Activated CD4-positive, alpha-beta memory T cell treated with anti-CD3 and anti-CD28 coated beads, Interleukin-2, amount 10 ng/mL, durations not matched to agents 7 days and 5 days (primary cell): ENCODE results near the gene KDM5D. TPM values are rescaled to one million over a fixed set of nuclear protein-coding genes. Genes with fewer than 3 reads are reported as not detected.

Experiments
- CTCF ChIA-PET: fragments of 350-600 bp; sonication (Branson Sonifier 250); formaldehyde crosslinking; loops from one replicate; lab custom pipeline; 2021; ENCODE audit warnings: antibody characterized with exemption, inconsistent platforms; lab: Charles Lee
- POLR2A ChIA-PET: fragments of 350-600 bp; sonication (Branson Sonifier 250); formaldehyde crosslinking; loops from one replicate; lab custom pipeline; 2021; ENCODE audit warnings: antibody characterized with exemption; lab: Charles Lee
- DNase-seq: peaks from one replicate; pipeline ENCODE4 v3.0.0-alpha.2; 2020
- H3K27ac Mint-ChIP-seq: one replicate; pipeline ENCODE4 v1.8.0; 2021; ENCODE audit warnings: mild to moderate bottlenecking, mixed read lengths
- H3K27me3 Mint-ChIP-seq: one replicate; pipeline ENCODE4 v1.8.0; 2021; ENCODE audit warnings: mixed read lengths
- H3K36me3 Mint-ChIP-seq: one replicate; pipeline ENCODE4 v1.8.0; 2021; ENCODE audit warnings: low read depth, mixed read lengths
- H3K4me1 Mint-ChIP-seq: one replicate; pipeline ENCODE4 v1.8.0; 2021; ENCODE audit warnings: mixed read lengths
- H3K4me3 Mint-ChIP-seq: one replicate; pipeline ENCODE4 v1.8.0; 2021; ENCODE audit warnings: mild to moderate bottlenecking, mixed read lengths
- H3K9me3 Mint-ChIP-seq: one replicate; pipeline ENCODE4 v1.8.0; 2021; ENCODE audit warnings: mixed read lengths
- total RNA-seq, 2 experiments: library from RNA; stranded (reverse); gene quantifications; one replicate each; pipeline ENCODE4 v1.2.3, GENCODE V29; 2021

KDM5D gene
- 10 to 100 TPM; 62.8 to 65.3 TPM for total RNA-seq

- CTCF ChIA-PET: no interaction called here
- POLR2A ChIA-PET: interaction anchor here (0.7 to 2.3 kb wide), 10 partner anchors 10 to 837 kb away, joined by 3 to 19 read pairs (median 5); partner anchors contain the start of gene EIF1AY
Observed at GRCh38 chrY:19744381-19745378, at the start of gene KDM5D. TSS of gene KDM5D (minus strand) at chrY:19744726. CDS start at chrY:19744534, 192 bp downstream.

GRCh38 chrY:19768375-19768774 lies 23.8 kb upstream of the KDM5D start:
- Mint-ChIP-seq H3K36me3 (no peaks in the 10 kb centered on the region), H3K9me3 (no peaks in the 10 kb centered on the region), H3K4me3 (no peak overlapping the region), H3K4me1 (no peaks in the 10 kb centered on the region), H3K27me3 (no peaks in the 10 kb centered on the region), H3K27ac (no peak overlapping the region)
- DNase-seq: no peak
- ChIA-PET POLR2A (no interaction called here), CTCF (no interaction called here)

More at GRCh38 chrY:19744381-19745378, at the start of gene KDM5D:
- peaks cover 27% of the 10 kb centered on the region for H3K4me1 Mint-ChIP-seq
- no peaks in the 10 kb centered on the region for H3K27me3 Mint-ChIP-seq
- DNase-seq: peak; percentile 72
- no peaks in the 10 kb centered on the region for H3K9me3 Mint-ChIP-seq
- peak within 1 kb of the TSS; percentile 94 for H3K27ac Mint-ChIP-seq
- H3K36me3 Mint-ChIP-seq: peaks cover 26% of the 10 kb centered on the region
- peak within 1 kb of the TSS; percentile 90 for H3K4me3 Mint-ChIP-seq

- Mint-ChIP-seq H3K27ac (no peak overlapping the region), H3K4me3 (peak overlapping the region; percentile 90), H3K9me3 (no peaks in the 10 kb centered on the region), H3K4me1 (peaks cover 32% of the 10 kb centered on the region), H3K36me3 (peaks cover 36% of the 10 kb centered on the region), H3K27me3 (no peaks in the 10 kb centered on the region)
- ChIA-PET POLR2A (interaction anchor here (1.5 to 2.3 kb wide), 5 partner anchors 173 to 833 kb away, joined by 5 to 19 read pairs (median 11); partner anchors contain the start of gene EIF1AY), CTCF (no interaction called here)
- no peak for DNase-seq
Observed at GRCh38 chrY:19743331-19743730, 1.2 kb downstream of the KDM5D start.

- POLR2A ChIA-PET: interaction anchor here (0.9 kb wide), 1 partner anchor 175 kb away, joined by 3 read pairs; no protein-coding TSS in a partner anchor
- Mint-ChIP-seq H3K9me3 (no peaks in the 10 kb centered on the region), H3K27ac (no peak overlapping the region), H3K36me3 (peaks cover 36% of the 10 kb centered on the region), H3K4me1 (peaks cover 32% of the 10 kb centered on the region), H3K27me3 (no peaks in the 10 kb centered on the region), H3K4me3 (no peak overlapping the region)
- CTCF ChIA-PET: no interaction called here
- no peak for DNase-seq
Observed at GRCh38 chrY:19742153-19742552, 2.4 kb downstream of the KDM5D start.

GRCh38 chrY:19734425-19734824 lies 10.1 kb downstream of the KDM5D start:
- DNase-seq: no peak
- no peaks in the 10 kb centered on the region for H3K27me3 Mint-ChIP-seq
- ChIA-PET CTCF (no interaction called here), POLR2A (interaction anchor here (1.5 kb wide), 1 partner anchor 10 kb away, joined by 5 read pairs; the partner anchor contains the start of gene KDM5D)
- no peak overlapping the region for H3K4me3 Mint-ChIP-seq
- H3K9me3 Mint-ChIP-seq: no peaks in the 10 kb centered on the region
- no peak overlapping the region for H3K27ac Mint-ChIP-seq
- peaks cover 12% of the 10 kb centered on the region for H3K4me1 Mint-ChIP-seq
- H3K36me3 Mint-ChIP-seq: peaks cover 54% of the 10 kb centered on the region

GRCh38 chrY:19717950-19718349 lies 26.6 kb downstream of the KDM5D start:
- no peak overlapping the region for H3K4me3 Mint-ChIP-seq
- DNase-seq: no peak
- H3K27ac Mint-ChIP-seq: no peak overlapping the region
- peaks cover 81% of the 10 kb centered on the region for H3K36me3 Mint-ChIP-seq
- no peaks in the 10 kb centered on the region for H3K27me3 Mint-ChIP-seq
- ChIA-PET POLR2A (no interaction called here), CTCF (no interaction called here)
- H3K4me1 Mint-ChIP-seq: peaks cover 7% of the 10 kb centered on the region
- H3K9me3 Mint-ChIP-seq: no peaks in the 10 kb centered on the region

- H3K9me3 Mint-ChIP-seq: no peaks in the 10 kb centered on the region
- CTCF ChIA-PET: no interaction called here
Observed at GRCh38 chrY:19717146-19717545, 27.4 kb downstream of the KDM5D start.

GRCh38 chrY:19715226-19715625 lies 29.3 kb downstream of the KDM5D start:
- POLR2A ChIA-PET: no interaction called here
- H3K27me3 Mint-ChIP-seq: no peaks in the 10 kb centered on the region
- no peak overlapping the region for H3K27ac Mint-ChIP-seq
- no peaks in the 10 kb centered on the region for H3K9me3 Mint-ChIP-seq
- no peak overlapping the region for H3K4me3 Mint-ChIP-seq
- CTCF ChIA-PET: no interaction called here
- peaks cover 65% of the 10 kb centered on the region for H3K36me3 Mint-ChIP-seq
- no peak for DNase-seq
- H3K4me1 Mint-ChIP-seq: peaks cover 12% of the 10 kb centered on the region

More at GRCh38 chrY:19717146-19717545, 27.4 kb downstream of the KDM5D start:
- Mint-ChIP-seq H3K36me3 (peaks cover 75% of the 10 kb centered on the region), H3K27me3 (no peaks in the 10 kb centered on the region), H3K27ac (no peak overlapping the region), H3K4me3 (no peak overlapping the region), H3K4me1 (peaks cover 12% of the 10 kb centered on the region)
- POLR2A ChIA-PET: no interaction called here
- no peak for DNase-seq

GRCh38 chrY:19713430-19713829 lies 31.1 kb downstream of the KDM5D start:
- no peaks in the 10 kb centered on the region for H3K9me3 Mint-ChIP-seq
- no peak for DNase-seq
- CTCF ChIA-PET: no interaction called here
- H3K36me3 Mint-ChIP-seq: peaks cover 69% of the 10 kb centered on the region
- H3K27me3 Mint-ChIP-seq: no peaks in the 10 kb centered on the region
- no peak overlapping the region for H3K27ac Mint-ChIP-seq
- H3K4me3 Mint-ChIP-seq: no peak overlapping the region
- H3K4me1 Mint-ChIP-seq: peaks cover 12% of the 10 kb centered on the region
- POLR2A ChIA-PET: no interaction called here

- Mint-ChIP-seq H3K36me3 (peaks cover 82% of the 10 kb centered on the region), H3K4me3 (no peak overlapping the region), H3K9me3 (no peaks in the 10 kb centered on the region), H3K27ac (no peak overlapping the region), H3K27me3 (no peaks in the 10 kb centered on the region), H3K4me1 (no peaks in the 10 kb centered on the region)
- CTCF ChIA-PET: interaction anchor here (0.5 to 1.3 kb wide), 2 partner anchors 250 to 274 kb away, joined by 3 read pairs; no protein-coding TSS in a partner anchor
- DNase-seq: no peak
- POLR2A ChIA-PET: no interaction called here
Observed at GRCh38 chrY:19706273-19706672, 38.3 kb downstream of the KDM5D start.

- no peak for DNase-seq
- Mint-ChIP-seq H3K36me3 (peaks cover 78% of the 10 kb centered on the region), H3K27ac (no peak overlapping the region), H3K9me3 (peaks cover 10% of the 10 kb centered on the region), H3K4me1 (no peaks in the 10 kb centered on the region), H3K4me3 (no peak overlapping the region), H3K27me3 (no peaks in the 10 kb centered on the region)
- CTCF ChIA-PET: no interaction called here
- POLR2A ChIA-PET: no interaction called here
Observed at GRCh38 chrY:19698495-19698894, 46.0 kb downstream of the KDM5D start.

- no peak overlapping the region for H3K4me3 Mint-ChIP-seq
- CTCF ChIA-PET: no interaction called here
Observed at GRCh38 chrY:19680821-19681220, 63.7 kb downstream of the KDM5D start.

More at GRCh38 chrY:19680821-19681220, 63.7 kb downstream of the KDM5D start:
- Mint-ChIP-seq H3K4me1 (no peaks in the 10 kb centered on the region), H3K36me3 (no peaks in the 10 kb centered on the region), H3K27me3 (no peaks in the 10 kb centered on the region), H3K9me3 (peaks cover 7% of the 10 kb centered on the region), H3K27ac (no peak overlapping the region)
- POLR2A ChIA-PET: no interaction called here
- no peak for DNase-seq
